Mesothelial cell of epicardium (in vitro differentiated cells): Measurements from ENCODE around the gene PDIA6. TPM values are rescaled to one million over a fixed set of nuclear protein-coding genes. Genes with fewer than 3 reads are reported as not detected.
A peak's percentile ranks its signal among the peaks of the same experiment; 100 is the strongest.

ENCODE experiments used
- DNase-seq, 2 experiments: peaks; one replicate each; pipeline ENCODE4 v3.0.0; 2021; ENCODE audit warnings: low spot score in 2 of 2; ENCODE audit not compliant: unreplicated experiment in 2 of 2
- H3K27ac Mint-ChIP-seq: 2 replicates; pipeline ENCODE4 v1.8.0; 2021; ENCODE audit warnings: mixed read lengths
- H3K27me3 Mint-ChIP-seq: 2 replicates; pipeline ENCODE4 v1.8.0; 2021; ENCODE audit warnings: low read depth, mixed read lengths
- H3K36me3 Mint-ChIP-seq: 2 replicates; pipeline ENCODE4 v1.8.0; 2021; ENCODE audit warnings: mixed read lengths
- H3K4me1 Mint-ChIP-seq: 2 replicates; pipeline ENCODE4 v1.8.0; 2021; ENCODE audit warnings: mixed read lengths
- H3K4me3 Mint-ChIP-seq: 2 replicates; pipeline ENCODE4 v1.8.0; 2021; ENCODE audit warnings: mild to moderate bottlenecking, moderate library complexity, mixed read lengths
- H3K9me3 Mint-ChIP-seq: 2 replicates; pipeline ENCODE4 v1.8.0; 2021; ENCODE audit warnings: mixed read lengths
- CTCF ChIP-seq: fragments of 200-600 bp; sonication (generic); IDR thresholded peaks from one replicate; pipeline ENCODE4 v1.5.0; 2021; ENCODE audit warnings: antibody characterized with exemption; ENCODE audit not compliant: unreplicated experiment
- total RNA-seq: library from RNA; stranded (reverse); gene quantifications from 3 replicates; pipeline ENCODE4 v1.2.1, GENCODE V29; 2021

Gene PDIA6
- total RNA-seq, 1 donor from 2014 or later: 201 TPM

DNA sequence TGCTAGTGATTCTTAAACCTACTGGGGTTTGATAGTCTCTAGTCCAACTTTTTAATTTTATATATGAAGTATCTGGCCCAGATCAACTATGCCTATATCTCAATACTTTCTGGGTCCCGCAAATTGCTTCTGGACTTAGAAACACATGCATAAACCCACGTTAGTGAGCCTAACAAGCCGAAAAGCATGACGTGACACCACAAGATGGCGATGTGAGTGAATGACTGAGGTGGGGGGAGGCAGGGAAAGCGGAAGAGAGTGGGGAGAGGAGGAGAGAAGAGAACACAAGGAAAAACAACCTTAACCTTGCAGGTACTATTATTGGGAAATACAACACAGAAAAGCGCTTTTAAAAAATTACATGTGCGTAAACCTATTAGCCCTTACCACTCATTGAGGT, 13.8 kb downstream of the PDIA6 start:
- peaks cover 10% of the 10 kb centered on the region for H3K4me1 Mint-ChIP-seq
- no peak overlapping the region for H3K4me3 Mint-ChIP-seq
- H3K27me3 Mint-ChIP-seq: no peaks in the 10 kb centered on the region
- no peak overlapping the region for H3K27ac Mint-ChIP-seq
- DNase-seq: no peak
- no peak for TF ChIP-seq CTCF
- H3K9me3 Mint-ChIP-seq: no peaks in the 10 kb centered on the region
- H3K36me3 Mint-ChIP-seq: peaks cover 30% of the 10 kb centered on the region

GRCh38 chr2:10796703-10797102, 15.9 kb downstream of the PDIA6 start:
- no peak overlapping the region for H3K4me3 Mint-ChIP-seq
- H3K27me3 Mint-ChIP-seq: no peaks in the 10 kb centered on the region
- peaks cover 17% of the 10 kb centered on the region for H3K4me1 Mint-ChIP-seq
- no peak overlapping the region for H3K27ac Mint-ChIP-seq
- DNase-seq: no peak
- H3K9me3 Mint-ChIP-seq: no peaks in the 10 kb centered on the region
- no peak for TF ChIP-seq CTCF
- H3K36me3 Mint-ChIP-seq: peaks cover 39% of the 10 kb centered on the region

- DNase-seq: no peak
- H3K4me3 Mint-ChIP-seq: no peak overlapping the region
- H3K27me3 Mint-ChIP-seq: no peaks in the 10 kb centered on the region
- TF ChIP-seq CTCF: no peak
- H3K27ac Mint-ChIP-seq: peak overlapping the region; percentile 61
- H3K4me1 Mint-ChIP-seq: peaks cover 17% of the 10 kb centered on the region
- H3K9me3 Mint-ChIP-seq: no peaks in the 10 kb centered on the region
- H3K36me3 Mint-ChIP-seq: peaks cover 48% of the 10 kb centered on the region
These were observed 17.0 kb downstream of the PDIA6 start for GRCh38 chr2:10795508-10796046.

DNA sequence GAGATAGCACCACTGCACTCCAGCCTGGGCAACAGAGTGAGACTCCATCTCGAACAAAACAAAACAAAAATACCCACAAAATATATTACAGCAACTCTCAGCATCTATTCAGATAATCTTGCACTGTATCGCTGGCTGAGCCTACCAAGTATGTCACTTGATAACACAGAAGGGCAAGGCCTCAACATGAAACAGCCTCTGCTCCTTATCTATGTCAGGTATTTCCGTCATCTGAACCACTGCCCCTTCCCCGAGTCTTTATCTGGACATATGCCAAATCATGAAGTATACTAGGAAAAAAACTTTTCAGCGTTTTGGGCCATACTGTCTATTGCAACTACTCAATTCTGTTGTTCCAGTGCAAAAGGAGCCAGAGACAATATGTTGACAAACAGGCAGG, 17.7 kb downstream of the PDIA6 start:
- Mint-ChIP-seq H3K9me3 (no peaks in the 10 kb centered on the region), H3K4me3 (no peak overlapping the region), H3K27me3 (no peaks in the 10 kb centered on the region), H3K27ac (peak overlapping the region; percentile 61), H3K4me1 (peaks cover 17% of the 10 kb centered on the region), H3K36me3 (peaks cover 54% of the 10 kb centered on the region)
- TF ChIP-seq CTCF: no peak
- no peak for DNase-seq

DNA sequence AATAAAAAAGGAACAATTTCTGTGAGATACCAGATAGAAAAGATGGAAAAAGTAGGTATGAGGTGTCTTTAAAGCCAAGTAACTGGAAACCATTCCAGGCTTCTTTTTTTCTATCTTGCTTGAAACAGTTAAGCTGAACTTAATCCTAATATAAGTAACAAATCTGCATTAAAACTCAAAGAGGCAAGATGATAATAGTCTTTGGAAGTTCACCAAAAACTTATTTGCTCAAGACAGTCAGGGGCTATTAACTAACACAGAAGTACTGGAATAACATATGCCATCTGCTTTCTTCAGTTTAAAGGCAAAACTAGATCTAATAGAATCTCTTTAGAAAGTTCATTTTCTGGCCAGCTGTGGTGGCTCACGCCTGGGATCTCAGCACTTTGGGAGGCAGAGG, 18.8 kb downstream of the PDIA6 start:
- no peak for DNase-seq
- H3K36me3 Mint-ChIP-seq: peaks cover 58% of the 10 kb centered on the region
- no peaks in the 10 kb centered on the region for H3K27me3 Mint-ChIP-seq
- H3K9me3 Mint-ChIP-seq: no peaks in the 10 kb centered on the region
- peak overlapping the region; percentile 66 for H3K27ac Mint-ChIP-seq
- H3K4me1 Mint-ChIP-seq: peaks cover 17% of the 10 kb centered on the region
- no peak overlapping the region for H3K4me3 Mint-ChIP-seq
- no peak for TF ChIP-seq CTCF
